HK-2 (cell line): ENCODE data around the gene IRX1.

ENCODE experiments used
- DNase-seq: peaks from one replicate; pipeline ENCODE4 v3.0.0-alpha.2; 2018; ENCODE audit not compliant: unreplicated experiment

Gene IRX1

GRCh38 chr5:3595006-3595961 is at the start of gene IRX1:
Gene IRX1 (plus strand): TSS chr5:3595832. CDS start chr5:3596106, 274 bp downstream.
- DNase-seq, result no peak

DNA sequence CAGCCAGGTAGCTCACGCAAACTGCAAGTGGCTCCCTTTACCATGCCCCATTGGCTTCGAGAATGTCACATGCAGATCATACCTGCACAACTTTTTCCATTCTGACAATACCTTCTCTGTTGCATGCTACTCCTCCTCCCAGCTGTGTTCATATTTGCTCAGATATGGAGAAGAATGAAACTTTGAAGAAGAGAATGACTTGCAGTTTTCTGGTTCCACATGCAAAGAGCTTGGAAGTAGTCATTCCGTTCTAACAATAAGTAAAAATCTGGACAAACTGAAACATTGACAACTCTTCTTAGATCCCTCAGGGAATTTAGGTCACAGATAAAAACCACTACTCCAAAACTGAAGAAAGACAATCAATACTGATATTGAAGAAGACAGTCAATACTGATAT is 49.6 kb upstream of the IRX1 start:
- DNase-seq, result no peak

DNA sequence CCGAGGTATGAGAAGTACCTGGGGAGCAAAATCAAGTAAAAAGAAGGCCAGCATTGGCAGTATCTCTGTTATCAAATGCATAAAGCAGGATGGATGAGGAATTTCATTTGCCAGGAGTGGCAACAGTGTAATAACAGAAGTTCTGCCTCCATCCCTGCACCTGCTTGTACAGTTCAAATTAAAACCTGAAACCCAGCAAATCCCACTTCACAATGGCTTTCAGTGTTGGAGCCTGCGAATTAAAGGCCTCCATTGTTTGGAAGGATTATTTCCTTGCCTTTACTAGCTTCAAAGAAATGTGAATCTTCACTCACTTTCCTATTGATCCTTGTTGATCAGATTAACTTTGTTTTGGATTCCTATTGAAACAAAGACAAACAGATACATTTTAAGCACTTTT is 31.5 kb upstream of the IRX1 start:
- DNase-seq, result no peak

- no peak for DNase-seq
These were observed 30.7 kb upstream of the IRX1 start for GRCh38 chr5:3564827-3565518.

- DNase-seq, result no peak
These were observed 10.7 kb upstream of the IRX1 start for GRCh38 chr5:3584724-3585531.

DNA sequence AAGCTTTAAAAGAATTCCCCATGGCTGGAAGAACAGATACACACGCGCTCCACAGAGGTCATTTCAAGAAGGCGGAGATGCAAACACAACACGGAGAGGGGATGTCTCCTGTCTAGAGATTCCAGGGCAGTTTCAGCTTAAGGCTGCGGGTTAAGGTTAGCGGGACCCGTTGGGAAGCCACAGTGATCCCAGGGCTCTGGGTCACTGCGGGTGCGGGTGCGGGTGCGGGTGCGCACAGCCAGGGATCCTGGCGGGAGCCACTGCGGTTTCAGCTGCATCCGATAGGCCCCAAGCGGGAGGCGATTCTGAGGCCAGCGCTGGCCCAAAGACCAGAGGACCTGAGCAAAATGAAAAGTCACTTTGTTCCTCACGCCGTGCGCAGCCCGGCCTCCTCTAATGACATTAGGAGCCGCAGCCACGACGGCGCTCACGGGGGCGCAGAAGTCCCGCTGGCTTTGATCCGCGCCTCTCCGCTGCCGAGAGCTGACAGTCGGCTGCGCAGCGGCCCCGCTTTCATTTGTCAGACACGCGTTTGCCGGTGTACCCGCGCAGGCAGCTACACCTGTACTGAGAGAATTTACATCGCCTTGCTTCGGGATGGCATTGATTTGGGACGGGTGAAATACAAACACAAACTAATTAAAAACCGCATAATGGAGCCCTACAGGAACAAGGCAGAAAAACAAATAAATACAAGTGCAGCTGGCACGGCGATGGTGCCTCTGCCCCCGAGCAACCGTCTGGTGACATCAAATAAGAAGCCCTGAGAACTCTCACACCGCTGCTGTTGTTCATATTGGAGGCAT is 5.3 kb upstream of the IRX1 start:
- DNase-seq, result no peak

DNA sequence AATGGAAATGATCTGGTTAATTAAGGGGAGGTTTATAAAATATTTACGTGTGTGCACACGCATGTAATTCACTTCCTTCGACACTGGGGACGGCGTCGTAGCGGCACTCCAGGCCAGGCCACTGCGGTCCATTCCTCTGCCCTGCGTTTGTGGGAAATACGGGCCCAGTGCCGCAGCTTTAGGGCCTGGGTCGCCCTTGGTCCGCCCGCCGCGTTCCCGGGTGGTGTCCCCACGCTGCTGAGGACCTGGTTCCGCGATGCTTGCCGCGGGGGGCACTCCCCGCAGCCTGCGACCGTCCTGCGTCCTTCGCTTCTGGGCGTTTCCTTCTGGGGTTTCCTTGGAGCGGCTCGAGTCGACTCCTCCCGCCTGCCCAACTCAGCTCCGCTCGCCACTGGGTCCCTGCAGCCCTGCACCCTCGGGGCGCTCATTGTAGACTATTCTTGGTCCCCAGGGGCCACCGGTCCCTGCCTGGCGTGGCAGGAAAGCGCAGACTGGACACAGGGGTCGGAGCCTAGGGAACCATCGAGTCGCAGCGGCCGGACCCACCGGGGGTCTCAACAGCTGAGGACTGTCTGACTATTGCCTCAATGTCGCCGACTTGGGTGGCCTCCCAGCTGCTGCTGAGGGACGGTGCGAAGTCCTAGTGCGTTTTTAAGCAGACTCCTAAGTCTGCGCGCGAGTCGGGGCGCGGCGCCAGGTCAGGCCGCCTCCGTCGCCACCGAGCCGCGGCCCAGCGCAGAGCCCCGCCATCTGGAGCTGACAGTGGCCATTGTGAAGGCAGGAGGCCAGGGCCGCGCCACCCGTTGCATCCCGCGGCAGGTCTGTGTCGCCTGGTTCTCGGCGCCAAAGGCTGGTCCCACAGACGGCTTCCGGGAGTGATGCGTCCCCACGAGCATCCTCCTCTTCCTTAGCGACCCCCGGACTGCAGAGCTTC is 4.4 kb upstream of the IRX1 start:
- no peak for DNase-seq

- no peak for DNase-seq
These were observed 3.3 kb upstream of the IRX1 start for GRCh38 chr5:3592298-3592697.

GRCh38 chr5:3593771-3594509 is 1.7 kb upstream of the IRX1 start:
- DNase-seq, result no peak

DNA sequence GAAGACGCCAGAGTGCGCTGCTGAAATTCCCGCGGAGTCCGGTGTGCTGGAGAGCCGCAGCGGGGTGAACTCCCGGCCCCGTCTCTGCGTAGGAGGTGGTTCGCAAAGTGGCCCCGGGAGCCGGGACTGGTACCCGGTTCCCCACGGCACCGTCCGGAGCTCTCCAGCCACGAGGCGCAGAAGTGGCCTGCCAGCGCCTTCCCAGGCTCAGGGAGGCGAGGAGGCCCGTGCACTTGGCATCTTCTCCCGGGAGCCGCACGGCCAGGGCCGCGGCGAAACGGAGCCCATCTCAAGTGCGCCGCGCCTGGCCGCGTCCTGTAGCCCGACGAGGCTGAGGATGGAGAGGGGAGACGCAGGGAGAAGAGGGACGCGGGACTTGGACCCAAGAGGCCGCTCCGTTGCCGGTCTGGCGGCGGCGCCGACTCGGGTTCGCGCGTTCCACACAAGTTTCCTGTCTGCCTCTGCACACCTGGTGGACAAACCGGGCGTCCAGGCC is 1.1 kb upstream of the IRX1 start:
- DNase-seq, result no peak

- no peak for DNase-seq
These were observed 711 bp downstream of the IRX1 start for GRCh38 chr5:3596261-3596825.

DNA sequence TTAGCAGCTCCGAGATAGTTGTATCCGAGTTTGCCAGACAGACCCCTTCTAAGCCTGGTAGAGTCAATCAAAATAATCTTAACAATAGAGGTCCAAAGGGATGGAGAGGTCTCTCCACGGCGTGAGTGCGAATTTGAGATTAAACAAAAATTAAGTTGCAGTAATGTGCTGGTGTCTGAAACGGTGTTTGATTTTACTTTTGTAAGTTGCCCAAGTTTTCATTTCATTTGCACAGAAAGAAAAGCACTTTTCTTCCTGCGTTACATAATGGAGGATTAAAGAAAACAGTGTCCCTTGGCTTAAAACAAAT is 1.2 kb downstream of the IRX1 start:
- DNase-seq, result no peak

GRCh38 chr5:3597167-3598007 is 1.8 kb downstream of the IRX1 start:
- DNase-seq, result no peak

DNA sequence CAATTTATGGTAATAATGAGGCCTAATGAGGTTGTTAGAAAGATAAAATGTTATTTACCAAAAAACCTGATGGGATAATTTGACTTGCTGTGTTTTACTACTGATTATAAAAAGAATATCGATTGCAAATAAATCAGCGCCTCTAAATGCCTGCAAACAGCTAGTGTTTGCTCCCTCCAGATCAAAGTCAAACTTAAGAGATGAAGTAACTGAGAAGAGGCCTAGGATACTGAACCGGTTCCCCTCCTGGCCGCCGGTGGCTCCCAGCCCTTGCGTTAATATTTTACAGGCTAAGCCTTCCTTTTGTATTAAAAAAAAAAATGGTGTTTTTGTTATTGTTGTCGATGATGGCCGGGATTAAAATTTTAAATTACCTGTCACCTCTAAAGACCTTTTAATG is 2.6 kb downstream of the IRX1 start:
- no peak for DNase-seq

DNA sequence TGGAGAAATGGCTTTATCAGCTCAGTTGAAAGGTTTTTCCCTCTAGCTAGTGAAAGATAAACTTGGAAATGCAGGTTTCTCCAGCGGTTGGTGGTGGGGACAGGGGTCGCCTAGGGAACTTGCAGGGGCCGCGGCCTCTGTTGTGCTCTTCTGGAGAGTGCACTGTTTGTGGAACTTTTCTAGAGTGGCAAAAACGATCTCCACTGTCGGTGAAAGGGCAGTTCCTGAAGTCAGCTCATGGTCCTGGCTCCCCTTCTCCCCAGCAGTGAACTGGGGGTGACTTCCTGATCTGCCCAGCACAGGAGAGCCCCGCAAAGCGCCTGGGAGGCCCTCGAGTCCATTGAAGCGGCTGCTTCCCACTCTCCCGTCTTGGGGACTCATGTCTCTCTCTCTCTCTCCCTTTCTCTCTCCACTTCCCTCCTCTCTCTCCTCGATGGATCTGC is 3.2 kb downstream of the IRX1 start:
- no peak for DNase-seq

DNA sequence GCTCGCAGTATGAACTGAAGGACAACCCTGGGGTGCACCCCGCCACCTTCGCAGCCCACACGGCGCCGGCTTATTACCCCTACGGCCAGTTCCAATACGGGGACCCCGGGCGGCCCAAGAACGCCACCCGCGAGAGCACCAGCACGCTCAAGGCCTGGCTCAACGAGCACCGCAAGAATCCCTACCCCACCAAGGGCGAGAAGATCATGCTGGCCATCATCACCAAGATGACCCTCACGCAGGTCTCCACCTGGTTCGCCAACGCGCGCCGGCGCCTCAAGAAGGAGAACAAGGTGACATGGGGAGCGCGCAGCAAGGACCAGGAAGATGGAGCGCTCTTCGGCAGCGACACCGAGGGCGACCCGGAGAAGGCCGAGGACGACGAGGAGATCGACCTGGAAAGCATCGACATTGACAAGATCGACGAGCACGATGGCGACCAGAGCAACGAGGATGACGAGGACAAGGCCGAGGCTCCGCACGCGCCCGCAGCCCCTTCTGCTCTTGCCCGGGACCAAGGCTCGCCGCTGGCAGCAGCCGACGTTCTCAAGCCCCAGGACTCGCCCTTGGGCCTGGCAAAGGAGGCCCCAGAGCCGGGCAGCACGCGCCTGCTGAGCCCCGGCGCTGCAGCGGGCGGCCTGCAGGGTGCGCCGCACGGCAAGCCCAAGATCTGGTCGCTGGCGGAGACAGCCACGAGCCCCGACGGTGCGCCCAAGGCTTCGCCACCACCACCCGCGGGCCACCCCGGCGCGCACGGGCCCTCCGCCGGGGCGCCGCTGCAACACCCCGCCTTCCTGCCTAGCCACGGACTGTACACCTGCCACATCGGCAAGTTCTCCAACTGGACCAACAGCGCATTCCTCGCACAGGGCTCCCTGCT is 3.8 kb downstream of the IRX1 start:
- DNase-seq, result no peak
